ENCODE data around the gene ETF1. TPM values are rescaled to one million over a fixed set of nuclear protein-coding genes. Genes with fewer than 3 reads are reported as not detected.

Gene ETF1
- total and polyA plus RNA-seq, 3 donors from 2014 or later, result 74.3 to 103 (median 75.3) TPM

DNA sequence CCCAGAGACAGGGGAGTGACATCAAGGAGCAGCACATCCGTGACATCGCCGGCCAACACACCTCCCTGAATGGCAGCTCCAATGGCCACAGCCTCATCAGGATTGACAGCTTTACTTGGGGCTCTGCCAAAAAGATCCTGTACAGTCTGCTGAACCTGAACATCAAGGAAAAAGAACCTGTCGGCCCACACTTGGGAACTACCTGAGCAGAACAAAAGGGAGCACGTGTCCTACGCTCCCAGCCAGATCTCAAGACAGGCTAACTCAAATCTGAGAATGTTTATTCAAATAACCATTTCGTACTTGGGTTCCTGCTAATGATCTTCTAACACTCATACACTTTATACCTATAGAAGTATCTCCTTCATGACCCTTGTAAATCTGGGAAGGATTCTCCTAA lies 16.9 kb upstream of the ETF1 start:
- no peaks in the 10 kb centered on the region for H3K4me1 ChIP-seq
- no peak for DNase-seq
- intact Hi-C loops (cut with DNase I; ENCODE audit: low total_unique reads), result no loop called here
- TF ChIP-seq, protein P1, sequence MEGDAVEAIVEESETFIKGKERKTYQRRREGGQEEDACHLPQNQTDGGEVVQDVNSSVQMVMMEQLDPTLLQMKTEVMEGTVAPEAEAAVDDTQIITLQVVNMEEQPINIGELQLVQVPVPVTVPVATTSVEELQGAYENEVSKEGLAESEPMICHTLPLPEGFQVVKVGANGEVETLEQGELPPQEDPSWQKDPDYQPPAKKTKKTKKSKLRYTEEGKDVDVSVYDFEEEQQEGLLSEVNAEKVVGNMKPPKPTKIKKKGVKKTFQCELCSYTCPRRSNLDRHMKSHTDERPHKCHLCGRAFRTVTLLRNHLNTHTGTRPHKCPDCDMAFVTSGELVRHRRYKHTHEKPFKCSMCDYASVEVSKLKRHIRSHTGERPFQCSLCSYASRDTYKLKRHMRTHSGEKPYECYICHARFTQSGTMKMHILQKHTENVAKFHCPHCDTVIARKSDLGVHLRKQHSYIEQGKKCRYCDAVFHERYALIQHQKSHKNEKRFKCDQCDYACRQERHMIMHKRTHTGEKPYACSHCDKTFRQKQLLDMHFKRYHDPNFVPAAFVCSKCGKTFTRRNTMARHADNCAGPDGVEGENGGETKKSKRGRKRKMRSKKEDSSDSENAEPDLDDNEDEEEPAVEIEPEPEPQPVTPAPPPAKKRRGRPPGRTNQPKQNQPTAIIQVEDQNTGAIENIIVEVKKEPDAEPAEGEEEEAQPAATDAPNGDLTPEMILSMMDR (IDR thresholded peaks at IDR 0.05), result no peak
- TF ChIP-seq POLR2A (IDR thresholded peaks at IDR 0.05), result no peak
- no peaks in the 10 kb centered on the region for H3K9me3 ChIP-seq
- H3K27ac ChIP-seq, result no peak overlapping the region
- no peak overlapping the region for H3K4me3 ChIP-seq
- H3K36me3 ChIP-seq (ENCODE audit: low read depth, missing control alignments), result no peaks in the 10 kb centered on the region
- H3K27me3 ChIP-seq, result no peaks in the 10 kb centered on the region
- WGBS, 2 donors, result 93 to 96% methylated on average over 7 of the region's 7 CpGs

DNA sequence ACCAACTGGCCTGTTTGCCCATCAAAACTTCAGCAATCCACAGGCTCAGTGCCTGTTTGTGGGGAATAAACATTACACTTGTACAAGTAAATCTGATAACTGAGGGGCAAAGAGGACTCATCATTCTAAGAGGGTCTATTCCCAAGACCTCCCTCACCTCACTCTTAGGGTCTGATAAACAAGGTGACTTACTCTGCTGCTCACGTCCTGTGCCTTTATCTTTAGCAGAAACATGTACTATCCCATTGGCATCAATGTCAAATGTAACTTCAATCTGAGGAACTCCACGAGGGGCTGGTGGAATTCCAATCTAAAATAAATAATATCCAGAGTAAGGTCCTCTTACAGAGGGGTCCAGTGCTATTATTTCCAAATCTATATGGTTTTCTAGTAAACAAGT lies 14.6 kb upstream of the ETF1 start:
- Histone ChIP-seq H3K36me3 (ENCODE audit: low read depth, missing control alignments) (no peaks in the 10 kb centered on the region), H3K4me3 (no peak overlapping the region), H3K27ac (no peak overlapping the region), H3K4me1 (no peaks in the 10 kb centered on the region), H3K9me3 (no peaks in the 10 kb centered on the region), H3K27me3 (no peaks in the 10 kb centered on the region)
- no peak for DNase-seq
- intact Hi-C loops (cut with DNase I; ENCODE audit: low total_unique reads), result no loop called here
- 81 to 93% methylated on average over 2 of the region's 2 CpGs for WGBS, 2 donors
- no peak for TF ChIP-seq POLR2A (IDR thresholded peaks at IDR 0.05)
- TF ChIP-seq, protein P1 (IDR thresholded peaks at IDR 0.05), result no peak

DNA sequence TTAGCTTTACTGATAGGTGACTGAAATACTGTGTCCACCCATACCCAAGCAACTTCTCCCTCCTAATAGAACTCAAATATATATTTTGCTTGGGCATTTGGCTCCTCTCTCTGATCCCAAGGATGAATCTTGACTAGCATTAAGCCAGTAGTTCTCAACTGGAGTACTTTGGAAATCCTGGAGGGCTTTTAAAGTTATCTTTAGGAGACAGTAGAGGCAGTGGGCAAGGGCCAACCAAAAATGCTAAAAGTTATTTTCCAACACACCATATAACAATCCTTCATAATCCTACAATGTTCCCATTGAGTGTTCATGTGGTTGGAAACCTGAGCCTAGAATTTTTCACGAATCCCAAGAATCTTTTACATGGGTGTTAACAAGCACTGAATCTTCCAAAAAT lies 11.1 kb upstream of the ETF1 start:
- WGBS, 2 donors, result 62 to 72% methylated on average over 1 of the region's 1 CpG
- DNase-seq, result no peak
- no peaks in the 10 kb centered on the region for H3K27me3 ChIP-seq
- no peak overlapping the region for H3K27ac ChIP-seq
- no peaks in the 10 kb centered on the region for H3K36me3 ChIP-seq (ENCODE audit: low read depth, missing control alignments)
- no peaks in the 10 kb centered on the region for H3K4me1 ChIP-seq
- TF ChIP-seq, protein P1 (IDR thresholded peaks at IDR 0.05), result no peak
- no peak for TF ChIP-seq POLR2A (IDR thresholded peaks at IDR 0.05)
- intact Hi-C loops (cut with DNase I; ENCODE audit: low total_unique reads), result no loop called here
- H3K9me3 ChIP-seq, result no peaks in the 10 kb centered on the region
- H3K4me3 ChIP-seq, result no peak overlapping the region

DNA sequence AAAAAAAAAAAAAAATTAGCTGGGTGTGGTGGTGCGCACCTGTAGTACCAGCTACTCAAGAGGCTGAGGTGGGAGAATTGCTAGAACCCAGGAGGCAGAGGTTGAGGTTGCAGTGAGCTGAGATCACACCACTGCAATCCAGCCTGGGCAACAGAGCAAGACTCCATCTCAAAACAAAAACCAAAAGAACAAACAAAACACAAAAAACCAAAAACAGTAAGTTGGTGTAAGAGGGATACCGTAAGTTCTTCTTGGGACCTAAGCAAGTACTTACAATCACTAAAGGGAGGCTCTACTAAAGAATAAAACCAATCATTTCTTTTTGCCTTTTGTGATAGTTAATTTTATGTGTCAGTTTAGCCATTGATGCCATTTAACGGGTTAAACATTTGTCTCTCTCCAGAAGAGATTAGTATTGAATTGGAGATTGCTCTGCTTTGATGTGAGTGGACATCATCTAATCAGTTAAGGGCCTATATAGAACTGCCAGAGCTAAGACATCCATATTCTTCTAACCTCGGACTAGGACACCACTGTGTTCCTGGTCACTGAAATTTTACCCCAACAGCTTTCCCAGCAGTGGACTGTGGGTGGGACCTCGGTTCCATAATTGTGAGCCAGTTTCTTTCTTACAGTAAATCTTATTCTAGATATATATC lies 10.5 kb upstream of the ETF1 start:
- DNase-seq, result no peak
- Histone ChIP-seq H3K36me3 (ENCODE audit: low read depth, missing control alignments) (no peaks in the 10 kb centered on the region), H3K4me3 (no peak overlapping the region), H3K9me3 (no peaks in the 10 kb centered on the region), H3K4me1 (peaks cover 3% of the 10 kb centered on the region), H3K27me3 (no peaks in the 10 kb centered on the region), H3K27ac (no peak overlapping the region)
- TF ChIP-seq, protein P1 (IDR thresholded peaks at IDR 0.05), result no peak
- TF ChIP-seq POLR2A (IDR thresholded peaks at IDR 0.05), result no peak
- intact Hi-C loops (cut with DNase I; ENCODE audit: low total_unique reads), result no loop called here
- 77 to 79% methylated on average over 5 of the region's 5 CpGs for WGBS, 2 donors

DNA sequence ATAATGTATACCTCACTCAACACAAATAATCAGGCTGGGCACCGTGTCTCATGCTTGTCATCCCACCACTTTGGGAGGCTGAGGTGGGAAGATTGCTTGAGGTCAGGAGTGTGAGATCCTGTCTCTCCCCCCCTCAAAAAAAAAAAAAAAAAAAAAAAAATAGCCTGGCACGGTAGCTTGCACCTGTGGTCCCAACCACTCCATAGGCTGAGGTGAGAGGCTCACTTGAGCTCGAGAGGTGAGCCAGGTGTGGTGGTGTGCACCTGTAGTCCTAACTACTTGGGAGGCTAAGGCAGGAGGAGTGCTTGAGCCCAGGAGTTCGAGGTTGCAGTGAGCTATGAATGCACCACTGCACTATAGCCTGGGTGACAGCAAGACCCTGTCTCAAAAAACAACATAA lies 9.6 kb upstream of the ETF1 start:
- intact Hi-C loops (cut with DNase I; ENCODE audit: low total_unique reads), result no loop called here
- DNase-seq, result no peak
- Histone ChIP-seq H3K27ac (no peak overlapping the region), H3K27me3 (no peaks in the 10 kb centered on the region), H3K9me3 (no peaks in the 10 kb centered on the region), H3K4me3 (no peak overlapping the region), H3K4me1 (peaks cover 9% of the 10 kb centered on the region), H3K36me3 (ENCODE audit: low read depth, missing control alignments) (no peaks in the 10 kb centered on the region)
- 74 to 89% methylated on average over 4 of the region's 4 CpGs for WGBS, 2 donors
- no peak for TF ChIP-seq POLR2A (IDR thresholded peaks at IDR 0.05)
- TF ChIP-seq, protein P1 (IDR thresholded peaks at IDR 0.05), result no peak

Measured in testis (tissue), 3 donors.